ENCODE measurements around the gene HIVEP3.
A peak's percentile ranks its signal among the peaks of the same experiment; 100 is the strongest.

Gene HIVEP3

GRCh38 chr1:41518471-41518870 is 400.3 kb downstream of the HIVEP3 start:
- Histone ChIP-seq H3K79me2 (ENCODE audit: insufficient read depth, low read length) (no peaks in the 10 kb centered on the region), H2AFZ (ENCODE audit: low read length) (no peak overlapping the region), H3K9me3 (ENCODE audit: insufficient read depth, low read depth, low read length) (no peaks in the 10 kb centered on the region), H3K27me3 (ENCODE audit: insufficient read depth, low read length, poor library complexity, severe bottlenecking) (no peaks in the 10 kb centered on the region), H3K9me2 (replicated peaks; ENCODE audit: low read depth, low read length) (no peaks in the 10 kb centered on the region), H3K36me3 (ENCODE audit: insufficient read depth, low read length) (no peaks in the 10 kb centered on the region), H3K4me2 (ENCODE audit: low read depth, low read length, poor library complexity, severe bottlenecking) (no peak overlapping the region), H3K4me3 (ENCODE audit: low read length, poor library complexity, severe bottlenecking) (no peak overlapping the region), H3K4me1 (ENCODE audit: insufficient read depth, low read length, poor library complexity, severe bottlenecking) (no peaks in the 10 kb centered on the region), H3F3A (ENCODE audit: low read depth) (no peaks in the 10 kb centered on the region), H4K20me1 (ENCODE audit: insufficient read depth, low read length, poor library complexity, severe bottlenecking) (no peaks in the 10 kb centered on the region), H3K9ac (ENCODE audit: low read depth, low read length, poor library complexity, severe bottlenecking) (no peak overlapping the region)
- TF ChIP-seq CTCF (conservative IDR thresholded peaks at IDR 0.05; ENCODE audit: low read length) (no peak), EZH2phosphoT487 (IDR thresholded peaks at IDR 0.05; ENCODE audit: borderline replicate concordance) (no peak)

GRCh38 chr1:41517062-41517438 is 401.7 kb downstream of the HIVEP3 start:
- Histone ChIP-seq H3K27me3 (ENCODE audit: insufficient read depth, low read length, poor library complexity, severe bottlenecking) (no peaks in the 10 kb centered on the region), H3F3A (ENCODE audit: low read depth) (no peaks in the 10 kb centered on the region), H3K36me3 (ENCODE audit: insufficient read depth, low read length) (no peaks in the 10 kb centered on the region), H4K20me1 (ENCODE audit: insufficient read depth, low read length, poor library complexity, severe bottlenecking) (no peaks in the 10 kb centered on the region), H3K79me2 (ENCODE audit: insufficient read depth, low read length) (no peaks in the 10 kb centered on the region), H3K4me2 (ENCODE audit: low read depth, low read length, poor library complexity, severe bottlenecking) (no peak overlapping the region), H3K4me1 (ENCODE audit: insufficient read depth, low read length, poor library complexity, severe bottlenecking) (no peaks in the 10 kb centered on the region), H3K9me3 (ENCODE audit: insufficient read depth, low read depth, low read length) (no peaks in the 10 kb centered on the region), H3K9me2 (replicated peaks; ENCODE audit: low read depth, low read length) (no peaks in the 10 kb centered on the region), H3K9ac (ENCODE audit: low read depth, low read length, poor library complexity, severe bottlenecking) (no peak overlapping the region), H3K4me3 (ENCODE audit: low read length, poor library complexity, severe bottlenecking) (no peak overlapping the region), H2AFZ (ENCODE audit: low read length) (no peak overlapping the region)
- no peak for TF ChIP-seq EZH2phosphoT487 (IDR thresholded peaks at IDR 0.05; ENCODE audit: borderline replicate concordance)
- TF ChIP-seq CTCF (conservative IDR thresholded peaks at IDR 0.05; ENCODE audit: low read length) = no peak

GRCh38 chr1:41516168-41517061 is 402.3 kb downstream of the HIVEP3 start:
- Histone ChIP-seq H3K27me3 (ENCODE audit: insufficient read depth, low read length, poor library complexity, severe bottlenecking) (no peaks in the 10 kb centered on the region), H3K4me3 (ENCODE audit: low read length, poor library complexity, severe bottlenecking) (no peak overlapping the region), H2AFZ (ENCODE audit: low read length) (no peak overlapping the region), H3K4me1 (ENCODE audit: insufficient read depth, low read length, poor library complexity, severe bottlenecking) (no peaks in the 10 kb centered on the region), H3K79me2 (ENCODE audit: insufficient read depth, low read length) (no peaks in the 10 kb centered on the region), H3K9ac (ENCODE audit: low read depth, low read length, poor library complexity, severe bottlenecking) (no peak overlapping the region), H3K9me3 (ENCODE audit: insufficient read depth, low read depth, low read length) (no peaks in the 10 kb centered on the region), H3K9me2 (replicated peaks; ENCODE audit: low read depth, low read length) (no peaks in the 10 kb centered on the region), H3K4me2 (ENCODE audit: low read depth, low read length, poor library complexity, severe bottlenecking) (no peak overlapping the region), H3F3A (ENCODE audit: low read depth) (no peaks in the 10 kb centered on the region), H3K36me3 (ENCODE audit: insufficient read depth, low read length) (no peaks in the 10 kb centered on the region), H4K20me1 (ENCODE audit: insufficient read depth, low read length, poor library complexity, severe bottlenecking) (no peaks in the 10 kb centered on the region)
- TF ChIP-seq CTCF (conservative IDR thresholded peaks at IDR 0.05; ENCODE audit: low read length) = peak; percentile 50
- no peak for TF ChIP-seq EZH2phosphoT487 (IDR thresholded peaks at IDR 0.05; ENCODE audit: borderline replicate concordance)

All from Loucy (cell line).